ENCODE measurements around the gene ZBTB26.
A peak's percentile ranks its signal among the peaks of the same experiment; 100 is the strongest.

Gene ZBTB26, protein sequence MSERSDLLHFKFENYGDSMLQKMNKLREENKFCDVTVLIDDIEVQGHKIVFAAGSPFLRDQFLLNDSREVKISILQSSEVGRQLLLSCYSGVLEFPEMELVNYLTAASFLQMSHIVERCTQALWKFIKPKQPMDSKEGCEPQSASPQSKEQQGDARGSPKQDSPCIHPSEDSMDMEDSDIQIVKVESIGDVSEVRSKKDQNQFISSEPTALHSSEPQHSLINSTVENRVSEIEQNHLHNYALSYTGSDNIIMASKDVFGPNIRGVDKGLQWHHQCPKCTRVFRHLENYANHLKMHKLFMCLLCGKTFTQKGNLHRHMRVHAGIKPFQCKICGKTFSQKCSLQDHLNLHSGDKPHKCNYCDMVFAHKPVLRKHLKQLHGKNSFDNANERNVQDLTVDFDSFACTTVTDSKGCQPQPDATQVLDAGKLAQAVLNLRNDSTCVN

DNA sequence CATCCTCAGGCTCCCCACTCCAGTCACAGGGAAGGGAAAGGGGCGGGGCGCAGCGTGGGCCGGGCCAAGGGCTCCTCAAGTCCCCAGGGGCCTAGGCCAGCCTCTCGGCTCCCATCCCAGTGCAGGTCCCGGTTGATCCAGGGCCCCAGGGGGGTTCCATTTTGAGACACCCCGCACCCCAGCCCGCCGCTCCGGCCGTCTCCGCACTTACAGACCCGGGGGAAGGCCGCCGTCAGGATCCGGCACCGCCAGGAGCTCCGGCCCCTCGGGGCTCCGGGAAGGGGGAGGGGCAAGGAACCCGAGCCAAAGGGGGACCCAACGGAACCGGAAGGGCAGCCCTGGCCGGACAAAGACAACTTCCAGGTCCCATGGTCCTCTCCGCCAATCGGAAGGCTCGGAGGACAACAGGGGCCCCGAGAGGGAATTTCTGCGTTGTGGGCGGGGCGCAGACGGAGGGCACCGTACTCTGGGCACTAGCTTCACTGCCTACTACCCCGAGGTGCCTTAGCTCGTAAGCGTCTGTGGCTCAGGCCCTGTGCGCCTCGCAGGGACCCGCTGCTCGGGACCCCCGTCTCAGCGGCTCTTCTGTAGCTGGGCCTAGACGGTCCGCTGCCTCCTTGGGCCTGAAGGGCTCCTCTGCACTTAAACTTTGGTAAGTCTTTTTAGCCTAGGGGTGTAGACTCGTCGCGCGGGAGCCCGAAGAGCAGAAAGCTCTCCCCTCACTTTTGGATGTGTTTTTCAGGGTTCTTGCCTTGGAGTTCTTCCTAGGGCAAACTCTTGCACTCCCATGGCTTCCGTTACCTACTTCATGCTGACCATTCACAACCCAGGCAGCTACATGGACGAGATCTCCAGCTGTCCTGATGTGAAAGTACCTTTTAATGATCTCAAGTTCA lies at the start of gene ZBTB26:
Gene ZBTB26 (minus strand): TSS at position 287 of the 896 bp plus-strand sequence. CDS start 11,578 bp downstream, outside the sequence.
- peak; percentile 86 for DNase-seq

DNA sequence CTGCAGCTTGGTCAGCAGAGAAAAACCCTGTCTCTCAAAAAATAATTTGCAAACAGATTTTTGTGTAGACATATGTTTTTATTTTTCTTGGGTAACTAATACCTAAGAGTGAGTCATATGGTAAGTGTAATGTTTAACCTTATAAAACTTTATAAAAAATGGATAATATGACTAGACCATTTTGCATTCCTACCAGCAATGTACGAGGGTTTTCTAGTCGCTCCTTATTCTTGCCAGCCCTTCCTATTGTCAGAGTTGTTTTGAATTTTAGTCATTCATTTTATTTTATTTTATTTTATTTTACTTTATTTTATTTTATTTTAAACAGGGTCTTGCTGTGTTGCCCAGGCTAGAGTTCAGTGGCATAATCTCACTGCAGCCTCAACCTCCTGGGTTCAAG lies 47.3 kb upstream of the ZBTB26 start:
- no peak for DNase-seq

DNA sequence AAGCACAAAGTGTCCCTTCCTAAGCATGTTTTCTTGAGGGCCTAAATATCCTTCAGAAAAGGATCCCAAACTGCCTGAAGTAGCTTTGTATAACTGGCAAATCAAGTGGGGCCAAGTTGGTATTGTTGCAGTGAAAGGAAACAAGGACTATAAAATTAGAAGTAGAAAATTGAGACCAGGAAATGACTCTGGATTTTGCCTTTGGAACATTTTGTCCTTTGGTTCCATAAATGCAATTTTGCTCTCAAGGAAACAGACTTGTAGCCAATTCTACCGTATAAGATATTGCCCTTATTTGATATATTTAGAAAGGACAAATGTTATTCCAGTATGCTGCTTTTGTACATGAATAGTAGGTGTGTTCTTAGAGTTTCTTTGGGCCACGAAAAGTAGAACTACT lies 43.9 kb upstream of the ZBTB26 start:
- DNase-seq, result no peak

DNA sequence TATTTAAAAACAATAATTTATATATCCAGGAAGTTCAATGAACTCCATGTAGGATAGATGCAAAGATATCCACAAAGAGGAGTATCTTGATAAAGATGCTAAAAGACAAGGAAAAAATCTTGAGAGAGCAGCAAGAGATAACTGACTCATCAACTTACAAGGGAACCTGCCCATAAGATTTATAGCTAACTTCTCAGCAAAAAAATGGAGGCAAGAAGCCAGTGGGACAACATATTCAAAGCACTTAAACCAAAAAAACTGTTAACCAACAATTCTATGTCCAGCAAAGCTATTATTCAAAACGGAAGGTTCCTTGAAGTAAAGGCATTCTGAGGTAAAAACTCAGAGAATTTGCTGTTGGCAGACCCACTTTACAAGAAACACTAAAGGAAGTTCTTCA lies 29.8 kb upstream of the ZBTB26 start:
- DNase-seq, result no peak

DNA sequence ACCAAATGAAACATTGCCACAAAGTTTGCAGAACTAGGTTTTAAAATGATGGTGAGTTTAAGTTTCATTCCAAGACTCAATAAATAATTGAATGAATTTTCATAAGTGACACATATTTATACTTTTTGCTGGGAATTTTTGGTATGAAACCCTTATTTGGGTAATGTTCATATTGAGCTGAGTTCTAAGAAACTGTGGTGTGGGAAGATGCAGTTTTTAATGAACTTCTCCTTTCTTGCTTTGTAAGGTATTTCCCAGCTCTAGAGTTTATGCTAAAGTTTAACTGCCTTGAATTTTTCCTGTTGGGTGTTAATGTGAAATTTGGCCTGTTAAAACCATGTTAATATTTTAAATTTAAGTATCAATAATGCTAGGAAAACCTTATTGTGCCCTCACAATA lies 24.6 kb upstream of the ZBTB26 start:
- no peak for DNase-seq

DNA sequence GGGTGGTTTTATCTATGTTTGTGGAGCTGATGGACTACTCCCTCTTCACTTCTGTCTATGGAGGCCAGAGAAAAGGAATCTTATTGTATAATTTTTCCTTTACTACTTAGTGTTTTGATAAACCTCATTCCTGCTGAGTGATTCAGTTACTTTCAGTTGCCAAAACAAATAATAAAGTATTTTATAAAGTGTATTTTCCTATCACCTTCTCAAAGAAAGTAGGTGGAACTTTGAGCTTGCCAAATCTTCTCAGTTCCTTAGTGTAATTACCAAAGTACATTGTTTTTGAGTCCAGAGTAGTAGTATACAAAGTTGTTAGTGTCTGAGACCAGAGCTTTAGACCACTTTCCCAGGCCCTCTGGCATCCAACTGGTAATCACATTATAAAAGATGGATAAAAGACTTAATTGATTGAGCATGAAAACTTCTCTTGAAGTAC lies 23.0 kb upstream of the ZBTB26 start:
- no peak for DNase-seq

DNA sequence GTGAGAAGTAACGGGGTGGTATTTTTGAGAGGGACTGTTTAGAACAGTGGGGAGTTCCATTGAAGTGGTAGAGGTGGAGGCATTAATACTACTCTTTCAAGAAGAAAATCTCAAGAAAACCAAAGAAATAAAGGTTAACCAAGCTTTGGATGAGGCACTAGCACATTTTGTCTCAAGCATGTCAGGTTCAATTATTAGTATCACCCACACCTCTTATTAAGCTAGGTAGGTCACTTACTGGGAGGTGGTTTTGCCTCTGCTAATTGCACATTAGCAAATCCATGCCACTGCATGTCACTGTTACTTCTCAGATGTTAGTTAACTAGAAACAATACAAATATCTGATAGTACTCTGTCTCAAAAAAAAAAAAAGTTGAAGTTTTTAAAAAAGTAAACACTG lies 19.7 kb upstream of the ZBTB26 start:
- DNase-seq, result no peak

DNA sequence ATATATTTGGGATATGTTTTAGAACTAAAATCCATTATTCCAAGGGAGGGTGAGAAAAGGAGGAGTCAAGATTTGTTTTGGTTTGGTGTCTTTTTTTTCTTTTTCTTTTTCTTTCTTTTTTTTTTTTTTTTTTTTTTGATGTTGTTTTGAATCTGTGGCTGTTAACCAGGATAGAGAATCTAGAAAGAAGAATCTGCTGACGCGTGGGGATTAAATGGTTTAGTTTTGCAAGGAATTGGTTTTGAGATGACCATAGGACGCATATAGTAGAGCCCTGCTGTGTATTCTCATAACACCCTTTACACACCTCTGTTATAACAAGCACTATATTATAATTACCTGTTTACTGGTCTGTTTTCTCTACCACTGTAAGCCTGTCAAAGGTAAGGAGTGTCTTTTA lies 19.0 kb upstream of the ZBTB26 start:
- DNase-seq, result no peak

DNA sequence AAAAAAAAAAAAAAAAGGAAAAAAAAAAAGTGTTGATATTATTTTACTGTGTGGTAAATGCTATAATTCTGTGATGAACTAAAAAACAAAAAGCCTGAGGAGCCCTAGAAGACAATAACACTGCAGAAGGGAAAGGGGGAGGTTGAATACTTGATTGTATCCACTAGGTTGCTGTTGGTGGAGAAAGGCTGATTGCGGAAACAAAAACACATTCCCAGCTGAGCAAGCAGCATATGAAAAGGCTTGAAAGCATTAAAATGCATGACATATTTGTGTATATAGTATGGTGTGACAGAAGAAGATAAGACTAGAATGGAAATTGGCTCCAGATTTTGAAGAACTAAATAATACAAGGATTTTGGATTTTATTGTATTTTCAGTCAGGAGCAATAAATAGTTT lies 18.4 kb upstream of the ZBTB26 start:
- DNase-seq, result no peak

DNA sequence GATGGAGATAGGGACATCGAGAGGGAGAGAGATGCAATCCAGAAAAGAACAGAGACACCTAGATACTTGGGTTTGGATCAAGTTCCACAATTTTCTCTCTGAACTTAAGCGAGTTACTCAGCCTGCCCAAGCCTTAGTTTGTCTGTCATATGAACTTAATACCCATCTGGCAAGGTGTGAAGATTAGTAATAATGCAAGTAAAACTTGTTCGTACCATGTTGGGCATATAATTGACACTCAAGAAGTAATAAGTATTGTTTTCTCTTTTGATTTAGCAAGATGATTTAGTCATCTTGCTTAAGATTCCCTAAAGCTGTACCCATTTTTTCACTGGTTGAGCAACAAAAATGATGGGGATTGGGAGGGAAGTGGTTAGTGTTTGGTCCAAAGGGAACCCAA lies 17.0 kb upstream of the ZBTB26 start:
- DNase-seq, result no peak

DNA sequence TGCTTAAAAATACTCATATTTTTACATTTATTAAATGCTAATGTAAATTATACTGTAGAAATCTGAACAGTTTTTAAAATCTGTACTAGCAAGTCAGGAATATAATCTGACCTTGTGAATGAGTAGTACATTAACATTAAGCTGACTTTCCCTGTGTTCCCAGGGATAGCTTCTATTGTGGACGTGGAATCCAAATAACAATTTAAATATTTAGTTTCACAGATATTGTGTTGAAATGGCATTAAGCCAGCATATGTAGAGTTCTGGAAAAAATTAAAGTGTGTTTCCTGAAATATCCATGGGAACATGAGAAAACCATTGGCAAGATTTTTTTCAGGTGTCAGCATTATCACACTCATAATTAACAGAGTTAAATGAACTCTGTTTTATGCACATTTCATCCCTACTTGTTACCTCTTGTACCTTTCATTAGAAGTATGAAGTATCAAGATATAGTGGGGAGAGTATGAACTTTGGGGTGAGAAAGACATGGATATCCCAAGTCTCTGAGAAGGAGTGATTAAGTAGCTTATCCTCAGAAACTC lies 15.2 kb upstream of the ZBTB26 start:
- DNase-seq, result no peak

DNA sequence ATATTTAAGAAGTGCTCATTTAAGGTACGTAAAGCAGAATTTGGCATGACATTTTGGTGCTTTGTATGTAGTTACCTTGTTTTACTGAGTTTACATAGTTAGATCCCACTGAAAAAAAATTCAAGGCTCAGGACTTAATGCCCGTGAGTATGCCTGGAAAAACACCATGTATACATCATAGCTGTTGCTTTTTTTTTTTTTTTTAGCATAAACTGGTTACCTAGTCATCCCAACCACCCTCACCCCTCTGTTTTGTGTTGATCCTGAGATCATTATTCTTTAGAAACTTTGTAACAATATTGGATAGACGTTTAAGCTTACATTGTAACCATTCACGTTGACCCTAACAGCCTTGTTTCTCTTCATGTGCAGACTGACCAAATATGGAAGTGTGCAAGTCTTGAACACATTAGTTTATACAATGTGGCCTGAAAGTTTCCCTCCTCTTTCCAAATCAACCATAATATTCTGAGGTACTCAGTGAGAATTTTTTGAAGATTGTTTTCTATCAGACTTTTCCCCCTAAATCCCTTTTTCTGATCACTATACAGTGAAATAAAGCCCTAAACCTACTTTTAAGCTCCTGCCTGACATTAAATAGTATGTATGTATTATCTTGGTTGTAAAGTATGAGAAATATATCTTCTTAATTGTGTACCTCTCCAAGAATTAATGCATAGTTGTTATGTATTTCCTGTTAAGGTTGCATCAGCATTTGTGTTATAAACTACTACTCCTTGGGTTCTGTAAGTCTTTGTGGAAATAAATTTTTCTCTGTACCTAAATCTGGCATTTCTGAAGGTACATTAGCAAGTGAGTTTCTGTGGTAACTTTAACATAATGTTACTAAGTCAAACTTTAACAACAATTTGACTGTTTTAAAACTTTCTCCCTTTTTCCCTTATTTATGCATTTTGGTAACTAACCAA lies 13.9 kb upstream of the ZBTB26 start:
- DNase-seq, result no peak

DNA sequence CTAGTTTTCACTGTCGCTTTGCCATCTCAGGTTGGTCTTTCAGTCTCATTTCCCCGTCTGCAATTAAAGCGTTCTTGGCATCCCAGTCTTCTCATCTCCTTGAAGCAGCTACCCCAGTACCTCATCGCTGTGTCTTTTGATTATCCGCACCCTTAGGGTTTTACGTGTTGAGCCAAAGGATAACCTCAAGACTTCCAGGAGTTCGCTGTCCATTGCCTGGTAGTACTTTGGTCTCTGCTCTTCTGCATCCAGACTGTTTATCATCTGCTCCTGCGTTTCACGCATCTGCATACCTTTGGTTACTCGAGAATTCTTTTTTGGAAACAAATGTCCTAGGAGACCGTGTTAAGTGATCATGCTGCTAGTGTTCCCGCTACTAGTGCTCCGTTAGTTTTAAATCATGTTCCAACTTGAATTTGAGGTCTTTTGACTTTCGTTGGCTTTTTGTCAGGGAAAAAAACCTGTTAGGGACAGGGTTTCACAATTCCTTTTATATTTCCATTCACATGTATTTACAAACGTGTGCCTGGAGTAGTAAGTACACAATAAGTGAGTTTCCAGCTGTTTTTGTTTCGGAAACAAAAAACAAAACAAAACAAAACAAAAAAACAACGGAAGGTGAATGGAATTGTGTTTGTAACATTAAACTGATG lies 10.4 kb upstream of the ZBTB26 start:
- no peak for DNase-seq

DNA sequence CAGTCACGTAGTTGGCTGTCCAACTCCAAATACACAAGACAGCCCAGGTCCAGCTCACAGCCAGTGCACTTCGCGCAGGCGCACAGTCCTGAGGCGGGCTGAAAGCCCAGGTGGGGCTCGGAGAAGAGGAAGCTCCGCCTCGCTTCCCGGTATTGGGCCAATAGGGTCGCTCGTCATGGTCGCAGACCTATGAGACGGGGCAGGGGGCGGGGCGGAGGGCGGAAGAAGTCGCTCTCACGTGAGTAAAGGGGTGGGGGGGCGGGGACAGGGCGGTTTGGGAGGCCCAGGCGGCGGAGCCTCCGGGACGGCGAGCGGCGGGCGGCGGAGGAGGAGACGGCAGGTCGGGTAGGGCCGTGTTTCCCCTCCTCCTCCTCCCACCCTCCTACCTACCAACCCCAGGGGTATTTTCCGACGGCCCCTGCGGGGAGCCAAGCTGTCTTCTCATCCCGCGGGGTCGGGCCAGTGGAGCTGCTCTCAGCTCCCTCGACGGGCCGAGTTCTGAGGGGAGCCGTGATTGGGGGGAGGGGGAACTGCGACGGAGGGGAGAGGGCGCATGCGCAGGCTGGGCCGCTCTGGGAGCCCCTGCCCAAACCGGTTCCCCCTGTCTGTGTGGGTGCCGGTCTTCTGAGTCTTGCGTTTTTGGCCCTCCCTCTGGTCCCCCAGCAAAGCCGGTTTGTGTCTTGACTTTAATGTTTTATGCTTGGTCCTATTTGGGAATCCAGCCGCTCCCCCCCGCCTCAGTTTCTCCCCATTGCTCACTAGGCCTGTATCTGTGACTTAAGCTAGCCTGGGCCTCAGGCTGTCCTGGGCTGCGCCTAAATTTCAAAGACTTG lies 9.7 kb upstream of the ZBTB26 start, which contains the start of gene RABGAP1:
Gene RABGAP1 (plus strand): TSS at position 272 of the 833 bp plus-strand sequence. CDS start 16,040 bp downstream, outside the sequence.
- peak; percentile 93 for DNase-seq

DNA sequence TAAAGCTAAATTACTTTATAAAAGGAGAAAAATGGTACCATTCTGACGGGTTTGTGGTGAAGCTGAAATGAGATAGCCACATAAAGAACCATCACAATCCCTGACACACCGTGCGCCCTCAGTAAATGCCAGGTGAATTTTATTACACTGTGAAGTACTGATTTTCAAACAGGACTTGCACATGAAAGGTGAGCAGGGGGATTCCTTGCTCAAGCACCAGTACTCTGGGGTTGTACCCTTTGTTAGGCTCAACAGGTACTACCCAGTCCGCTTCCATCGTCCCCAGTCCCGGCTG lies 9.1 kb upstream of the ZBTB26 start:
- DNase-seq, result no peak

DNA sequence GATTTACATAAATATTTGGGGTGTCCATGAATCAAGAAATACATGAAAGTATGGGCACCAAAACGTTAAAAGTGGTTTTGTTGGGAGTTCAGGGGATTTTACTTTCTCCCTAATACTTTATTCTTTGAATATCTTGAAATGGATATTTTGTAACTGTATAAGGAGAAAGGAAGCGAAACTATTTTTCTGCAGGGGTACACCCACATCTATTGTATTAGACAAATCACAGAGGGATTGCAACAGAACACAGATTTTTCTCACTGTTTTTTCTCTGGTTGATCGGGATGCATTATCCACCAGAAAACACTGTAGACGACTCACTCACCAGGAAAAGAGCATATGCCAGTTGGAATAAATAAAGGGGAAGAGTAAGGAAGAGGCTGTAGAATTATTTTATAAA lies 8.3 kb upstream of the ZBTB26 start:
- DNase-seq, result no peak

DNA sequence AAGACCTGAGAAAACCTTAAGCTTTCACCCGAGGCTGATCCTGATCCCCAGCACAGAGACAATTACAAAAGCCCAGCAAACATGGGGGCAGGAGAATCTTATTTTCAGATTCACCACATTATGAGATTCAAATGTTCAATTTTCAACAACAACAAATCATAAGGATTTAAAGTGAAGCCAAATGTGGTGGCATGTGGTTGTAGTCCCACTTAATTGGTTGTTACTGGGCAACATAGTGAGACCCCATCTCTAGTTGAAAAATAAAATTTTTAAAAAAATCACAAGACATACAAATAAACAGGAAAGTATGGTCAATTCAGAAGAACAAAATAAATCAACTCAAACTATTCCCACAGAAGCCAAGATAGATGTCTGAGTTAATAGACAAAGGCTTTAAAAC lies 5.6 kb upstream of the ZBTB26 start:
- DNase-seq, result no peak

DNA sequence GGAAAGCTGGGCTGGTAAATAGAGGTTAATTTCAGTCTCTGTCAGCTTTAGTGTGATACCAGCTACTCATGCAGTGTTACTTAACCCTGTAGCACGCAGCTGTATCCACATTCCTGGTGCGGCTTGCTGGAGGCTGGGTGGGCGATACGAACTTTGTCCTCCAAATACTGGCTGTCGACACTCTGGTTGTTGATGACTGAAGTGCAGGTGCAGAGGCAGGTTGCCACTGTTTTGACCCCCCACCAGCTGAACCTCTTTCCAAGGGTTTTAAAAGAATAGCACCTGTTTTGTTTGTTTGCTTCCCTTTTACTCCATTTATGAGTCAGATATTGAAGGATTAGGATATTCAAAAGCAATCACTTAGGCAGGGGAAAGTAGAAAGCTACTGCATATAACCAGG lies 5.2 kb upstream of the ZBTB26 start:
- no peak for DNase-seq

DNA sequence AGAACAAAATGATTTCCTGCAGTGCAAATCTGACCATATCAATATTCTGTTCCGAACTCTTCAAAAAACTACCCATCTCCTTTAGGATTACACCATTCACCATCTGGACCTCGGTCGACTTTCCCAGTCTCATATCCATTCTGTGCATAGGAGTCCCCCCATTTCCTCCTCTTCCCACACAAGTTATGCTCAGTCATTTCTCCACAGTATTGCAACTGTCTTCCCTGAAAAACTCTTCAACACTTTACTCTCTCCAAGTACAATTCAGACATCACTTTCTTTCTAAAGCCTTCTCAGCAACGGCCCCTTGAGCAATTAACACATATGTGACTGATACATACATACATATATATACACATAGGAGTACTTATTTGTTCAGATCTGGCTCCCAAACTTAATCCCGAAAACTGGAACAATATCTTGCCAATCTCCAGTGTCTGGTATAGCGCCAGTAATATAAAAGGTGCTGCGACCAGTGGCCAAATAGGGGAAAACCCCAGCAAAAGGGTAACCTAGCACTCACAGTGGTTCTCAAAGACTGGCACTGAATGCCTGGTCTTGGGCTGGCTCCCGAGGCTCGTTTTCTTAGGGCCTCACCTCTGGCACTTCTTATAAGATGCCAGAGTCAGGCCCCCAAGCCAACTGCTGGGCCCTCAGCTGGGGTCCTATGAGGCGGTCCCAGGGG lies 629 bp downstream of the ZBTB26 start:
- DNase-seq, result no peak

DNA sequence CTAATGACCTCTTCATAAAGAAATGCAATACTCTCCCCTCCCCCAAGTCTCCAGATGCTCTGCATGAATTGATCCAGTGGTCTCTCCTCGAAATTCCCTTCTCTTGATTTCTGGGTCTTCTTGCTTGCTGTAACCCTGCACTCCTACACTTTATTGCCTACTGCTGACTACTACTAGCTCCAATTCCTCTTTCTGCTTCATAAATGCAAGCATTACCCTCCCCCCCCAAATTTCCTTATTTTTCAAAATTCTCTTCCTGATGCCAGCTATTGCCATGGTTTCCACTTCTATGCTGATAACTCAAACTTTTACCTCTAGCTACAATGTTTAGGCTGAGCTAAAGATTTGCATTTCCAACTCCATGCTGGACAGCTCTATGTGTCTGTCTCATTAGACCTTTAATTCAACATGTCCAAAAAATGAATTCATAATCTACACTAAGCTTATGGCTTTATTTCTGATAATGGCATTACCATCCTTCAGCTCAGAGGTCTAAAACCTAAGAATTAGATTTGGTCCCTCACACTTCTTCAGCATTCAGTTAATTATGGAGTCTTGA lies 1.4 kb downstream of the ZBTB26 start:
- DNase-seq, result no peak
